ENCODE measurements around the gene SSR1. TPM values are rescaled to one million over a fixed set of nuclear protein-coding genes. Genes with fewer than 3 reads are reported as not detected.
"Not testable (repeated sequence)": the region's sequence is repeated elsewhere in the genome, so short reads cannot be mapped to it uniquely, and the experiment has no call there.

The SSR1 gene
- polyA plus RNA-seq, 1 donor from 2014 or later = 53.0 TPM

- H3K4me2 ChIP-seq (ENCODE audit: low read length); H3K9me3 ChIP-seq (ENCODE audit: low read length); H3K27me3 ChIP-seq (ENCODE audit: insufficient read depth, low read depth, low read length); H3K4me3 ChIP-seq (ENCODE audit: low read length); H3F3A ChIP-seq (ENCODE audit: insufficient read depth, low read length, poor library complexity, severe bottlenecking); H3K79me2 ChIP-seq (replicated peaks; ENCODE audit: insufficient read depth, low read length); H3K36me3 ChIP-seq (ENCODE audit: insufficient read depth, low read length); H3K9ac ChIP-seq (ENCODE audit: low read length); H3K27ac ChIP-seq (ENCODE audit: low read length); H3K9me2 ChIP-seq (ENCODE audit: insufficient read depth, low read length); H2AFZ ChIP-seq (ENCODE audit: low read depth, low read length); H4K20me1 ChIP-seq (ENCODE audit: insufficient read depth): not testable (repeated sequence)
Observed at GRCh38 chr6:7344773-7345450, 31.9 kb upstream of the SSR1 start.

GRCh38 chr6:7343546-7344475 lies 30.8 kb upstream of the SSR1 start:
- no peak for TF ChIP-seq EP300 (conservative IDR thresholded peaks at IDR 0.05; ENCODE audit: poor library complexity, severe bottlenecking)
- no peak for TF ChIP-seq REST (IDR thresholded peaks at IDR 0.05; ENCODE audit: borderline replicate concordance)
- TF ChIP-seq POLR2AphosphoS5 (IDR thresholded peaks at IDR 0.05) = no peak
- TF ChIP-seq MXI1 (conservative IDR thresholded peaks at IDR 0.05; ENCODE audit: poor library complexity, severe bottlenecking) = no peak
- TF ChIP-seq EZH2 (IDR thresholded peaks at IDR 0.05; ENCODE audit: borderline replicate concordance, insufficient read depth, low read length, poor library complexity, severe bottlenecking) = no peak
- TF ChIP-seq RAD21 (conservative IDR thresholded peaks at IDR 0.05) = no peak
- no peak for TF ChIP-seq TAF1 (IDR thresholded peaks at IDR 0.05; ENCODE audit: low read depth)
- no peak for TF ChIP-seq CTCF (IDR thresholded peaks at IDR 0.05; ENCODE audit: poor library complexity, severe bottlenecking)
- no peak for TF ChIP-seq SMC3 (conservative IDR thresholded peaks at IDR 0.05; ENCODE audit: poor library complexity)
- Histone ChIP-seq H3F3A (ENCODE audit: insufficient read depth, low read length, poor library complexity, severe bottlenecking) (no peaks in the 10 kb centered on the region), H3K9me3 (ENCODE audit: low read length) (no peaks in the 10 kb centered on the region), H3K4me2 (ENCODE audit: low read length) (no peak overlapping the region), H2AFZ (ENCODE audit: low read depth, low read length) (no peak overlapping the region), H3K27ac (ENCODE audit: low read length) (no peak overlapping the region), H3K9me2 (ENCODE audit: insufficient read depth, low read length) (no peaks in the 10 kb centered on the region), H4K20me1 (ENCODE audit: insufficient read depth) (no peaks in the 10 kb centered on the region), H3K4me3 (ENCODE audit: low read length) (no peak overlapping the region), H3K27me3 (ENCODE audit: insufficient read depth, low read depth, low read length) (no peaks in the 10 kb centered on the region), H3K79me2 (replicated peaks; ENCODE audit: insufficient read depth, low read length) (no peaks in the 10 kb centered on the region), H3K9ac (ENCODE audit: low read length) (no peak overlapping the region), H3K36me3 (ENCODE audit: insufficient read depth, low read length) (no peaks in the 10 kb centered on the region)

Measured in neural cell (in vitro differentiated cells).